A673 (cell line): Measurements from ENCODE around the gene SRD5A1. TPM values are rescaled to one million over a fixed set of nuclear protein-coding genes. Genes with fewer than 3 reads are reported as not detected.

Experiments used
- BruUV-seq: library from RNA; stranded (reverse); fragments of 400-500 nt; replicated peaks from 2 replicates; lab custom pipeline; 2021; lab: Mats Ljungman, UMichigan
- CTCF ChIA-PET: fragments of 300-600 bp; sonication (Branson Sonifier 250); formaldehyde crosslinking; loops from one replicate; lab custom pipeline; 2022; ENCODE audit warnings: antibody characterized with exemption; lab: Charles Lee
- POLR2A ChIA-PET: fragments of 300-600 bp; sonication (Branson Sonifier 250); formaldehyde crosslinking; loops from one replicate; lab custom pipeline; 2022; ENCODE audit warnings: antibody characterized with exemption; ENCODE audit not compliant: low non-redundant PET; lab: Charles Lee
- DNase-seq: peaks from one replicate; pipeline ENCODE4 v3.0.0-alpha.2; 2015; ENCODE audit warnings: low spot score
- H3K27ac ChIP-seq: fragments of 200-600 bp; sonication (generic); 2 replicates; pipeline ENCODE4 v1.5.1; 2016; ENCODE audit warnings: mixed run types, low read depth, mild to moderate bottlenecking, mixed read lengths, antibody characterized with exemption, low read length; ENCODE audit not compliant: poor library complexity, severe bottlenecking
- H3K27me3 ChIP-seq: fragments of 200-600 bp; sonication (generic); replicated peaks from 2 replicates; pipeline ENCODE4 v1.6.1; 2017; ENCODE audit warnings: mixed run types, low read depth, mild to moderate bottlenecking, mixed read lengths, antibody characterized with exemption, low read length; ENCODE audit not compliant: insufficient read depth, poor library complexity
- H3K36me3 ChIP-seq: fragments of 200-600 bp; sonication (generic); 2 replicates; pipeline ENCODE4 v1.6.1; 2016; ENCODE audit warnings: mixed run types, mild to moderate bottlenecking, mixed read lengths, antibody characterized with exemption, low read length; ENCODE audit not compliant: insufficient read depth, poor library complexity, severe bottlenecking
- H3K4me1 ChIP-seq: fragments of 200-600 bp; sonication (generic); 2 replicates; pipeline ENCODE4 v1.6.1; 2017; ENCODE audit warnings: mixed run types, mild to moderate bottlenecking, mixed read lengths, antibody characterized with exemption, low read length; ENCODE audit not compliant: insufficient read depth, poor library complexity, severe bottlenecking
- H3K4me3 ChIP-seq: fragments of 200-600 bp; sonication (generic); 2 replicates; pipeline ENCODE4 v1.5.1; 2016; ENCODE audit warnings: low read depth, mixed run types, mild to moderate bottlenecking, mixed read lengths, low read length; ENCODE audit not compliant: poor library complexity, severe bottlenecking
- H3K9me3 ChIP-seq: fragments of 200-600 bp; sonication (generic); 2 replicates; pipeline ENCODE4 v1.6.1; 2016; ENCODE audit warnings: mixed run types, low read depth, mild to moderate bottlenecking, mixed read lengths, antibody characterized with exemption, low read length; ENCODE audit not compliant: poor library complexity, severe bottlenecking
- EZH2 ChIP-seq: fragments of 200-600 bp; sonication (generic); IDR thresholded peaks from 2 replicates; pipeline ENCODE4 v1.6.1; 2017; ENCODE audit warnings: borderline replicate concordance, low read depth, mild to moderate bottlenecking, mixed read lengths, antibody characterized with exemption, low read length; ENCODE audit not compliant: poor library complexity, severe bottlenecking
- intact Hi-C: fragments of 100-400 bp; cut with micrococcal nuclease; formaldehyde crosslinking; loops from one replicate; pipeline ENCODE4 v1.10.0; 2022; ENCODE audit not compliant: unreplicated experiment
- total RNA-seq: library from RNA; stranded (reverse); gene quantifications from 2 replicates; pipeline ENCODE4 v1.2.3, GENCODE V29; 2021
- TF ChIP-seq, protein P1 (sequence below): fragments of 300-800, 200-600 bp; sonication (generic); conservative IDR thresholded peaks from 2 replicates; pipeline ENCODE4 v1.5.1; 2017; ENCODE audit warnings: low read depth, mild to moderate bottlenecking, antibody characterized with exemption, low read length, moderate library complexity, mixed read lengths

Gene SRD5A1
- total RNA-seq, 1 experiment from 2014 or later: 32.0 TPM

DNA sequence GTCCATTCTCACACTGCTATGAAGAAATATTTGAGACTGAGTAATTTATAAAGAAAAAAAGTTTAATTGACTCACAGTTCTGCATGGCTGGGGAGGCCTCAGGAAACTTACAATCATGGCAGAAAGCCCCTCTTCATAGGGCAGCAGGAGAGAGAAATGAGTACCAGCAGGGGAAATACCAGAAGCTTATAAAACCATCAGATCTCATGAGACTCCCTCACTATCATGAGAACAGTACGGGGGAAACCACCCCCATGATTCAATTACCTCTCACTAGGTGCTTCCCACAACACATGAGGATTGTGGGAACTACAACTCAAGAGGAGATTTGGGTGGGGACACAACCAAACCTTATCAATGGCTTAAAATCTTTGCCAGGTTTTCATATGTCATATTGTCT lies 59.7 kb downstream of the SRD5A1 start:
- ChIA-PET CTCF (no interaction called here), POLR2A (no interaction called here)
- BruUV-seq: no TSS peak
- H3K4me3 ChIP-seq: no peak overlapping the region
- H3K36me3 ChIP-seq: no peaks in the 10 kb centered on the region
- TF ChIP-seq, protein P1, sequence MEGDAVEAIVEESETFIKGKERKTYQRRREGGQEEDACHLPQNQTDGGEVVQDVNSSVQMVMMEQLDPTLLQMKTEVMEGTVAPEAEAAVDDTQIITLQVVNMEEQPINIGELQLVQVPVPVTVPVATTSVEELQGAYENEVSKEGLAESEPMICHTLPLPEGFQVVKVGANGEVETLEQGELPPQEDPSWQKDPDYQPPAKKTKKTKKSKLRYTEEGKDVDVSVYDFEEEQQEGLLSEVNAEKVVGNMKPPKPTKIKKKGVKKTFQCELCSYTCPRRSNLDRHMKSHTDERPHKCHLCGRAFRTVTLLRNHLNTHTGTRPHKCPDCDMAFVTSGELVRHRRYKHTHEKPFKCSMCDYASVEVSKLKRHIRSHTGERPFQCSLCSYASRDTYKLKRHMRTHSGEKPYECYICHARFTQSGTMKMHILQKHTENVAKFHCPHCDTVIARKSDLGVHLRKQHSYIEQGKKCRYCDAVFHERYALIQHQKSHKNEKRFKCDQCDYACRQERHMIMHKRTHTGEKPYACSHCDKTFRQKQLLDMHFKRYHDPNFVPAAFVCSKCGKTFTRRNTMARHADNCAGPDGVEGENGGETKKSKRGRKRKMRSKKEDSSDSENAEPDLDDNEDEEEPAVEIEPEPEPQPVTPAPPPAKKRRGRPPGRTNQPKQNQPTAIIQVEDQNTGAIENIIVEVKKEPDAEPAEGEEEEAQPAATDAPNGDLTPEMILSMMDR: no peak
- no peak for TF ChIP-seq EZH2
- H3K4me1 ChIP-seq: no peaks in the 10 kb centered on the region
- H3K27me3 ChIP-seq: peaks cover 39% of the 10 kb centered on the region
- DNase-seq: no peak
- intact Hi-C loops: no loop called here
- no peaks in the 10 kb centered on the region for H3K9me3 ChIP-seq
- H3K27ac ChIP-seq: no peak overlapping the region

DNA sequence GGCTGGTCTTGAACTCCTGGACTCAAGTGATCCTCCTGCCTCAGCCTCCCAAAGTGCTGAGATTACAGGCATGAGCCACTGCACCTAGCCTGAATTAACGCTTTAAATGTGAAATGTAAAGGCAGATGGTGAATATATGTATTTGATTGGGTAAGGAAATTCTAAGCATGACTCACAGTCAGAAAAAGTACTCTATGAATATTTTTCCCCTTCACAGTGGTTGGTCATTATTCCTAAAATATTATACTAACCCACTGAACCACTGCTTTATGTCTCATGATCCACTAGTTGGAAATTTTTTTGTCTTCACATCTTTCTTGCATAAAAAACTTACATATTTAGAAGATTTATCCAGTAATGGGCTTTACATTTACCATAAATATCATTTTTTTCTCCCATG lies 65.5 kb downstream of the SRD5A1 start:
- ChIA-PET CTCF (no interaction called here), POLR2A (no interaction called here)
- Histone ChIP-seq H3K27ac (no peak overlapping the region), H3K36me3 (no peaks in the 10 kb centered on the region), H3K4me1 (no peaks in the 10 kb centered on the region), H3K9me3 (no peaks in the 10 kb centered on the region), H3K4me3 (no peak overlapping the region), H3K27me3 (peaks cover 10% of the 10 kb centered on the region)
- no TSS peak for BruUV-seq
- intact Hi-C loops: no loop called here
- DNase-seq: no peak
- TF ChIP-seq, protein P1: no peak
- TF ChIP-seq EZH2: no peak

DNA sequence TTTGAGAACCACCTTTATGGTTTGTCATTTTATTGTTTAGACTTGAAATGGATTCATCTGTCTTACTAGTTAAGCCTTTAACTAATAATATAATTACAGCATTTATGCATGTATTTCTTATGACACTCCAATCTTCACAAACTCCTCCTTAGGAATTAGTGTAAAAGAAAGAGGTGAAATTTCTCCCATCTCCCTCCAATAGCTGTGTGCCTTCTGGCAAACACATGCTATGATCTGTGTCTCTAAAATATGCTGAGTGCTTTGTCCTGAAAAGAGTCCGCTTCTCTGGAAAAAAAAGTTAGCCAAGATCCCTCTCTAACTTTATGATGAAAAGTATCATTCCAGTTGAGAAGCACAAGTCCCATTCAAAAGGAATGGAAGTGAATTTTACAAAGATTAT lies 66.1 kb downstream of the SRD5A1 start:
- CTCF ChIA-PET: no interaction called here
- H3K27me3 ChIP-seq: peaks cover 8% of the 10 kb centered on the region
- BruUV-seq: no TSS peak

More for the DNA sequence above, 66.1 kb downstream of the SRD5A1 start:
- no peak overlapping the region for H3K4me3 ChIP-seq
- H3K9me3 ChIP-seq: no peaks in the 10 kb centered on the region
- H3K36me3 ChIP-seq: no peaks in the 10 kb centered on the region
- DNase-seq: no peak
- no peak overlapping the region for H3K27ac ChIP-seq
- no peaks in the 10 kb centered on the region for H3K4me1 ChIP-seq
- POLR2A ChIA-PET: no interaction called here
- no peak for TF ChIP-seq EZH2
- TF ChIP-seq, protein P1: no peak
- intact Hi-C loops: no loop called here
